ENCODE data around the gene TGFBRAP1. TPM values are rescaled to one million over a fixed set of nuclear protein-coding genes. Genes with fewer than 3 reads are reported as not detected.
A peak's percentile ranks its signal among the peaks of the same experiment; 100 is the strongest.

The TGFBRAP1 gene
- total and polyA plus RNA-seq, 8 donors = 4.9 to 35.7 (median 15.8) TPM

DNA sequence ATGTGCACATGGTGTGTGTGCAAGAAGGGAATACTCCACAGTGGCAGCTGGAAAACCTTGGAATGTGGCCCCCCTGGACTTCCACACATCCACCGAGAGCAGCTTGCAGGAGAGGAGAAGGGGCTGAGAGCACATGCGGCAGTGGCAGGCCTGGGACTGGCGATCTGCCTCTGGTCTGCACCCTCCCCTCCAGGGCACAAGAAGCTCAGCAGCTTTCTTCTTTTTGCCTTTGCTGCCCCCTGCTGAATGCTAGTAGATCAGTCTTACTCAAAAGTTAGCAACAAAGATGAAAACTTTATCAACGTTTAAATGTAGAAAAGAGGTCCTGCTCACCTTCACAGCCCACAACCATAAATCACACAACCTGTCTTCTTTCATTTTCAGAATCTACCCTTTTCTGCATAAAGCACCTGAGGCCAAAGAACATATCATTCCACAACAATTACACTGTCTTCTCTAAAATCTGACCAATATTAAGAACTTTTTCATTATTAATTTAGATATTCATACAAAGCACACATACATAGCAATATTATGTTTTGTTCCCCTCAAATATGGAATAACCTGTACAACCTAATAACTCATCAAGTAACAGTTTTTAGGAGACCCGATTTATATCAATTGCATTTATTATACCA lies 34.6 kb downstream of the TGFBRAP1 start:
- Histone ChIP-seq H3K36me3 (peaks cover 25 to 92% (median 83%) of the 10 kb centered on the region in 4 donors), H3K4me3 (no peak overlapping the region), H3K9me3 (no peaks in the 10 kb centered on the region), H3K27ac (peak overlapping the region; percentile 71 to 97 (median 80)), H3K27me3 (no peaks in the 10 kb centered on the region), H3K4me1 (peaks cover 12 to 36% (median 27%) of the 10 kb centered on the region in 4 donors)
- peak in 5 of 7 experiments; percentile 15 to 60 (median 40) for TF ChIP-seq CTCF (IDR thresholded peaks at IDR 0.05)
- no peak for TF ChIP-seq EP300 (IDR thresholded peaks at IDR 0.05)
- peak; percentile 72 to 86 for DNase-seq
- intact Hi-C loops (cut with DNase I; ENCODE audit: low total_unique reads) = no loop called here
- 25 to 29% (median 28%) methylated on average over 5 of the region's 5 CpGs for WGBS, 5 donors

GRCh38 chr2:105294046-105294445 lies 35.5 kb downstream of the TGFBRAP1 start:
- WGBS, 5 donors = 51 to 80% (median 61%) methylated on average over 6 of the region's 6 CpGs

DNA sequence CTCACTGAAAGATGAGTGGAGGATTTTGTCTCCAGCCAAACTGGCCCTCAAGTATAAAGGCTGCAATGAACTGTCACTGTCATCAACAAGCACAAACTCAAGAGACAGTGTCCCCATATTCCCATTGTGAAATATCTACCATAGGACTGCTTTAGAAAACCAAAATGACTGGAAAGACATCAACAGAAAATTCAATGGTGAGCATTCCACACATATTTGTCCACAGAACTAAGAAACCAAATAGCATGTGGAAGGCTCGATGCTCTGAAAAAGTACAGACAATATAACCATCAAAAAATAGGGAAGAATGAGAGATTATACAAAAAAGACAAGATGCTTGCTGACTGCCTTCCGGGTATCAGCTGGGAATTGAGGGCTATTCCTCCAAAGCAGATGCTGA lies 37.6 kb downstream of the TGFBRAP1 start:
- WGBS, 5 donors = 86 to 97% (median 93%) methylated on average over 2 of the region's 2 CpGs

More at GRCh38 chr2:105294046-105294445, 35.5 kb downstream of the TGFBRAP1 start:
- Histone ChIP-seq H3K27me3 (no peaks in the 10 kb centered on the region), H3K36me3 (peaks cover 25 to 98% (median 91%) of the 10 kb centered on the region in 4 donors), H3K9me3 (no peaks in the 10 kb centered on the region), H3K4me3 (no peak overlapping the region), H3K27ac (peak overlapping the region; percentile 71 to 84 (median 76)), H3K4me1 (peaks cover 12 to 27% (median 23%) of the 10 kb centered on the region in 4 donors)
- DNase-seq = no peak
- intact Hi-C loops (cut with DNase I; ENCODE audit: low total_unique reads) = no loop called here
- TF ChIP-seq POLR2AphosphoS5 (IDR thresholded peaks at IDR 0.05) (no peak), POLR2A (IDR thresholded peaks at IDR 0.05) (no peak), EP300 (IDR thresholded peaks at IDR 0.05) (no peak), CTCF (IDR thresholded peaks at IDR 0.05) (no peak)

More for the DNA sequence above, 37.6 kb downstream of the TGFBRAP1 start:
- peaks cover 21 to 96% (median 83%) of the 10 kb centered on the region in 4 donors for H3K36me3 ChIP-seq
- H3K4me3 ChIP-seq = no peak overlapping the region
- no peaks in the 10 kb centered on the region for H3K9me3 ChIP-seq
- intact Hi-C loops (cut with DNase I; ENCODE audit: low total_unique reads) = no loop called here
- no peak overlapping the region for H3K27ac ChIP-seq
- TF ChIP-seq POLR2AphosphoS5 (IDR thresholded peaks at IDR 0.05) (no peak), POLR2A (IDR thresholded peaks at IDR 0.05) (no peak), CTCF (IDR thresholded peaks at IDR 0.05) (no peak), EP300 (IDR thresholded peaks at IDR 0.05) (no peak)
- H3K4me1 ChIP-seq = peaks cover 4 to 30% (median 13%) of the 10 kb centered on the region in 4 donors
- no peaks in the 10 kb centered on the region for H3K27me3 ChIP-seq
- no peak for DNase-seq

All from stomach (tissue), 9 donors.